Esophagus muscularis mucosa (tissue), 4 donors: ENCODE results near the gene ZNF521.

Experiments used
- CTCF ChIP-seq, 3 experiments: fragments of 200-600 bp in 2 of 3; fragments of 450-650 bp in 1 of 3; sonication (generic) in 2 of 3; IDR thresholded peaks; one replicate each; pipeline ENCODE4 v1.5.1; 2017 to 2019; ENCODE audit warnings: antibody characterized with exemption in 3 of 3, mild to moderate bottlenecking in 2 of 3, moderate library complexity in 1 of 3
- EP300 ChIP-seq: sonication (generic); formaldehyde crosslinking; IDR thresholded peaks from one replicate; pipeline ENCODE4 v1.6.1; 2017; ENCODE audit warnings: antibody characterized with exemption
- POLR2A ChIP-seq: fragments of 450-650 bp; IDR thresholded peaks from one replicate; pipeline ENCODE4 v1.6.1; 2017; ENCODE audit warnings: antibody characterized with exemption, moderate library complexity, mild to moderate bottlenecking, low read depth
- POLR2AphosphoS5 ChIP-seq, 2 donors: sonication (generic); formaldehyde crosslinking; IDR thresholded peaks; one replicate each; pipeline ENCODE4 v1.6.1; 2017; ENCODE audit warnings: antibody characterized with exemption in 2 of 2

- no peak for TF ChIP-seq CTCF (IDR thresholded peaks at IDR 0.05)
- TF ChIP-seq POLR2AphosphoS5 (IDR thresholded peaks at IDR 0.05) = no peak
- no peak for TF ChIP-seq POLR2A
- TF ChIP-seq EP300 = no peak
These were observed 106.9 kb downstream of the ZNF521 start for GRCh38 chr18:25244924-25245698.
